Measurements from ENCODE around the gene NXPE4.
"Not testable (repeated sequence)": the region's sequence is repeated elsewhere in the genome, so short reads cannot be mapped to it uniquely, and the experiment has no call there.

Gene NXPE4

GRCh38 chr11:114595571-114595970 lies at the start of gene NXPE4:
Gene NXPE4 (minus strand): TSS chr11:114595786. CDS start chr11:114594759, 1,027 bp downstream.
- Histone ChIP-seq H3K27me3 (ENCODE audit: low read depth) (no peaks in the 10 kb centered on the region), H3K4me1 (no peaks in the 10 kb centered on the region), H3K4me3 (no peak within 1 kb of the TSS), H3K36me3 (replicated peaks) (no peaks in the 10 kb centered on the region), H3K9me3 (no peaks in the 10 kb centered on the region)
- DNase-seq (ENCODE audit: low spot score in 2 of 2) = no peak
- in situ Hi-C loops (cut with MboI; ENCODE audit: low sequenced_read_pairs) = no loop called here

- in situ Hi-C loops (cut with MboI; ENCODE audit: low sequenced_read_pairs); H3K27me3 ChIP-seq (ENCODE audit: low read depth); H3K36me3 ChIP-seq (replicated peaks); DNase-seq (ENCODE audit: low spot score in 2 of 2); H3K9me3 ChIP-seq; H3K4me1 ChIP-seq; H3K4me3 ChIP-seq: not testable (repeated sequence)
These were observed 43.9 kb upstream of the NXPE4 start for GRCh38 chr11:114639440-114639839.

GRCh38 chr11:114631445-114631965 lies 35.9 kb upstream of the NXPE4 start:
- DNase-seq (ENCODE audit: low spot score in 2 of 2); in situ Hi-C loops (cut with MboI; ENCODE audit: low sequenced_read_pairs); H3K4me1 ChIP-seq; H3K27me3 ChIP-seq (ENCODE audit: low read depth); H3K4me3 ChIP-seq; H3K36me3 ChIP-seq (replicated peaks); H3K9me3 ChIP-seq: not testable (repeated sequence)

- DNase-seq (ENCODE audit: low spot score in 2 of 2) = no peak
- Histone ChIP-seq H3K27me3 (ENCODE audit: low read depth) (no peaks in the 10 kb centered on the region), H3K9me3 (no peaks in the 10 kb centered on the region), H3K4me1 (no peaks in the 10 kb centered on the region), H3K36me3 (replicated peaks) (no peaks in the 10 kb centered on the region), H3K4me3 (no peak overlapping the region)
- in situ Hi-C loops (cut with MboI; ENCODE audit: low sequenced_read_pairs) = no loop called here
These were observed 29.7 kb upstream of the NXPE4 start for GRCh38 chr11:114625294-114625693.

GRCh38 chr11:114624455-114625207 lies 29.0 kb upstream of the NXPE4 start:
- no peaks in the 10 kb centered on the region for H3K27me3 ChIP-seq (ENCODE audit: low read depth)
- no peak overlapping the region for H3K4me3 ChIP-seq
- in situ Hi-C loops (cut with MboI; ENCODE audit: low sequenced_read_pairs) = no loop called here
- no peaks in the 10 kb centered on the region for H3K9me3 ChIP-seq
- no peaks in the 10 kb centered on the region for H3K36me3 ChIP-seq (replicated peaks)
- no peaks in the 10 kb centered on the region for H3K4me1 ChIP-seq
- DNase-seq (ENCODE audit: low spot score in 2 of 2) = no peak

- in situ Hi-C loops (cut with MboI; ENCODE audit: low sequenced_read_pairs) = no loop called here
- Histone ChIP-seq H3K36me3 (replicated peaks) (no peaks in the 10 kb centered on the region), H3K27me3 (ENCODE audit: low read depth) (no peaks in the 10 kb centered on the region), H3K9me3 (no peaks in the 10 kb centered on the region), H3K4me3 (no peak overlapping the region), H3K4me1 (no peaks in the 10 kb centered on the region)
- no peak for DNase-seq (ENCODE audit: low spot score in 2 of 2)
These were observed 28.1 kb upstream of the NXPE4 start for GRCh38 chr11:114623720-114624119.

GRCh38 chr11:114622858-114623257 lies 27.3 kb upstream of the NXPE4 start:
- Histone ChIP-seq H3K27me3 (ENCODE audit: low read depth) (no peaks in the 10 kb centered on the region), H3K4me3 (no peak overlapping the region), H3K9me3 (no peaks in the 10 kb centered on the region), H3K36me3 (replicated peaks) (no peaks in the 10 kb centered on the region), H3K4me1 (no peaks in the 10 kb centered on the region)
- no peak for DNase-seq (ENCODE audit: low spot score in 2 of 2)
- in situ Hi-C loops (cut with MboI; ENCODE audit: low sequenced_read_pairs) = no loop called here

GRCh38 chr11:114621950-114622809 lies 26.6 kb upstream of the NXPE4 start:
- Histone ChIP-seq H3K4me1 (no peaks in the 10 kb centered on the region), H3K36me3 (replicated peaks) (no peaks in the 10 kb centered on the region), H3K4me3 (no peak overlapping the region), H3K9me3 (no peaks in the 10 kb centered on the region), H3K27me3 (ENCODE audit: low read depth) (no peaks in the 10 kb centered on the region)
- in situ Hi-C loops (cut with MboI; ENCODE audit: low sequenced_read_pairs) = no loop called here
- DNase-seq (ENCODE audit: low spot score in 2 of 2) = no peak

- Histone ChIP-seq H3K4me3 (no peak overlapping the region), H3K27me3 (ENCODE audit: low read depth) (no peaks in the 10 kb centered on the region), H3K36me3 (replicated peaks) (no peaks in the 10 kb centered on the region), H3K4me1 (no peaks in the 10 kb centered on the region), H3K9me3 (no peaks in the 10 kb centered on the region)
- in situ Hi-C loops (cut with MboI; ENCODE audit: low sequenced_read_pairs) = no loop called here
- DNase-seq (ENCODE audit: low spot score in 2 of 2) = no peak
These were observed 25.5 kb upstream of the NXPE4 start for GRCh38 chr11:114621072-114621471.

- no peak overlapping the region for H3K4me3 ChIP-seq
- H3K27me3 ChIP-seq (ENCODE audit: low read depth) = no peaks in the 10 kb centered on the region
- H3K36me3 ChIP-seq (replicated peaks) = no peaks in the 10 kb centered on the region
- H3K9me3 ChIP-seq = no peaks in the 10 kb centered on the region
- no peak for DNase-seq (ENCODE audit: low spot score in 2 of 2)
- H3K4me1 ChIP-seq = no peaks in the 10 kb centered on the region
- in situ Hi-C loops (cut with MboI; ENCODE audit: low sequenced_read_pairs) = no loop called here
These were observed 24.1 kb upstream of the NXPE4 start for GRCh38 chr11:114619659-114620173.

- H3K4me3 ChIP-seq = no peak overlapping the region
- H3K4me1 ChIP-seq = no peaks in the 10 kb centered on the region
- no peaks in the 10 kb centered on the region for H3K9me3 ChIP-seq
- no peaks in the 10 kb centered on the region for H3K27me3 ChIP-seq (ENCODE audit: low read depth)
- DNase-seq (ENCODE audit: low spot score in 2 of 2) = no peak
- in situ Hi-C loops (cut with MboI; ENCODE audit: low sequenced_read_pairs) = no loop called here
- no peaks in the 10 kb centered on the region for H3K36me3 ChIP-seq (replicated peaks)
These were observed 22.6 kb upstream of the NXPE4 start for GRCh38 chr11:114618139-114618538.

- no peak overlapping the region for H3K4me3 ChIP-seq
- H3K27me3 ChIP-seq (ENCODE audit: low read depth) = no peaks in the 10 kb centered on the region
- H3K4me1 ChIP-seq = no peaks in the 10 kb centered on the region
- H3K36me3 ChIP-seq (replicated peaks) = no peaks in the 10 kb centered on the region
- in situ Hi-C loops (cut with MboI; ENCODE audit: low sequenced_read_pairs) = no loop called here
- no peak for DNase-seq (ENCODE audit: low spot score in 2 of 2)
- H3K9me3 ChIP-seq = no peaks in the 10 kb centered on the region
These were observed 21.9 kb upstream of the NXPE4 start for GRCh38 chr11:114617157-114618124.

GRCh38 chr11:114616516-114616915 lies 20.9 kb upstream of the NXPE4 start:
- DNase-seq (ENCODE audit: low spot score in 2 of 2) = no peak
- in situ Hi-C loops (cut with MboI; ENCODE audit: low sequenced_read_pairs) = no loop called here
- Histone ChIP-seq H3K9me3 (no peaks in the 10 kb centered on the region), H3K27me3 (ENCODE audit: low read depth) (no peaks in the 10 kb centered on the region), H3K4me1 (no peaks in the 10 kb centered on the region), H3K4me3 (no peak overlapping the region), H3K36me3 (replicated peaks) (no peaks in the 10 kb centered on the region)
